CD4-positive, alpha-beta T cell treated with Interleukin-4 for 4 hours (primary cell): Measurements from ENCODE around the gene UNK.
"Not testable (repeated sequence)": the region's sequence is repeated elsewhere in the genome, so short reads cannot be mapped to it uniquely, and the experiment has no call there.

Experiments used
- DNase-seq: peaks from one replicate; pipeline ENCODE4 v3.0.0-alpha.2; 2020

UNK gene

DNA sequence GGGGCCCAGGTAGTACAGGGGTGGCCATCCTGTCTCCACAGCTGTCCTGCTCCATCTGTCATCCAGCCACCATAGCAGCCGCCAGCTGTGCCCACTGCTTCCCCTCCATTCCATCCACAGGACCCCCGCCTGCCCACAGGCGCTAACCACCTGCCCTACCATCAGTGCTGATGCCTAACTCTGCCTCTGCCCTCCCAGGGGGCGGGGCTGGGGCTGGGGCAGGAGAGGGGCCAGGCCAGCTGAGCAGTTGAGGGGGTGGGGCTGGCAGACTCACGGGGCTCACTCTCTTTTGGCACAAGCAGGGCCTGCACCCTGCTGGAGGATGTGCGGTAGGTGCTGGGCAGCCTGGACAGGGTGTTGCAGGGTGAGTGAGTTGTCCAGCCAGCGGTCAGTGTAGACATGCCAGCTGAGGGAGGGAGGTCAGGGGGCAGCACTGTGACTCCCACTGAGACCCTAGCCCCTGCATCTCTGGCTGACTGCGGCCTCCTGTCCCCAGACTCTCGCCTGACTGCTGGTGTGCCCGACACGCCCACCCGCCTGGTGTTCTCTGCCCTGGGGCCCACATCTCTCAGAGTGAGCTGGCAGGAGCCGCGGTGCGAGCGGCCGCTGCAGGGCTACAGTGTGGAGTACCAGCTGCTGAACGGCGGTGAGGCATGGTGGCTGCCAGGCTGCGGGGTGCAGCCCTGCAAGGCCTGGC is 29.3 kb upstream of the UNK start:
- DNase-seq = no peak

DNA sequence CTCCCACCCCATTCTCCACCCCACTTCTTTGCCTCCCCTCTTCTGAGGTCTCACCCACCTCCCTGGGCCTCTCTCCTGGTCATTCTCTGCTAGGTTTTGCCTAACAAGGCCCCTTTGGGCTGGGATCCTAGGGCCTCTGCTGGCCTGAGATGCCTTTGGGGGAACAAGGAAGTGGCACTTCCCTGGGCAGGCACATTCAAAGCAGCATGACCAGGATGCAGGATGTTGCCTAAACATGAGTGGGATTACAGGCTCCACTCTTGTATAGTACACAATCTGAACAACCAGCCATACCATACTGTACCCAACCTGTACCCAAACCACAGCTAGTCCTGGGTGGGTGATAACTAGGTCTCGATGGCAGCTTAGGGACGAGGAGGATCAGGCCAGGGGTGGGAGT is 28.6 kb upstream of the UNK start:
- DNase-seq = no peak

DNA sequence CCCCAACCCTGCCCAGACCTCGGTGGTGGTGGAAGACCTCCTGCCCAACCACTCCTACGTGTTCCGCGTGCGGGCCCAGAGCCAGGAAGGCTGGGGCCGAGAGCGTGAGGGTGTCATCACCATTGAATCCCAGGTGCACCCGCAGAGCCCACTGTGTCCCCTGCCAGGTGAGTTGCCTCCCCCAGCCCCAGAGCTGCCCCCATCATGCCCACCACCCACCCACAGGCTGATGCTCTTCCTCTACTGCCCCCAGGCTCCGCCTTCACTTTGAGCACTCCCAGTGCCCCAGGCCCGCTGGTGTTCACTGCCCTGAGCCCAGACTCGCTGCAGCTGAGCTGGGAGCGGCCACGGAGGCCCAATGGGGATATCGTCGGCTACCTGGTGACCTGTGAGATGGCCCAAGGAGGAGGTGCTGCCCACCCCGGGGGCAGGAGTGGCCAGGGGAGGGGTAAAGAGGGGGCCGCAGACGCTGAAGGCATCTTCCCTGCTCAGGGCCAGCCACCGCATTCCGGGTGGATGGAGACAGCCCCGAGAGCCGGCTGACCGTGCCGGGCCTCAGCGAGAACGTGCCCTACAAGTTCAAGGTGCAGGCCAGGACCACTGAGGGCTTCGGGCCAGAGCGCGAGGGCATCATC is 28.0 kb upstream of the UNK start:
- no peak for DNase-seq

DNA sequence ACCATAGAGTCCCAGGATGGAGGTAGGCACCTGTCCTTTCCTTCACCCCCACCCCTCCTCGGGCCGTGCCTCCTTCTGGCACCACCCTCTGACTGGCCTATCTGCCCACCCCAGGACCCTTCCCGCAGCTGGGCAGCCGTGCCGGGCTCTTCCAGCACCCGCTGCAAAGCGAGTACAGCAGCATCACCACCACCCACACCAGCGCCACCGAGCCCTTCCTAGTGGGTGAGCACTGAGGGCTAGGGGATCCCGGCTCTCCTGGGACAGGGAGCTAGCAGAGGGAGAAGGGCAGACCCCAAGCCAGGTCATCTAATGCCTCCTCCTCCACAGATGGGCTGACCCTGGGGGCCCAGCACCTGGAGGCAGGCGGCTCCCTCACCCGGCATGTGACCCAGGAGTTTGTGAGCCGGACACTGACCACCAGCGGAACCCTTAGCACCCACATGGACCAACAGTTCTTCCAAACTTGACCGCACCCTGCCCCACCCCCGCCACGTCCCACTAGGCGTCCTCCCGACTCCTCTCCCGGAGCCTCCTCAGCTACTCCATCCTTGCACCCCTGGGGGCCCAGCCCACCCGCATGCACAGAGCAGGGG is 27.4 kb upstream of the UNK start:
- no peak for DNase-seq

DNA sequence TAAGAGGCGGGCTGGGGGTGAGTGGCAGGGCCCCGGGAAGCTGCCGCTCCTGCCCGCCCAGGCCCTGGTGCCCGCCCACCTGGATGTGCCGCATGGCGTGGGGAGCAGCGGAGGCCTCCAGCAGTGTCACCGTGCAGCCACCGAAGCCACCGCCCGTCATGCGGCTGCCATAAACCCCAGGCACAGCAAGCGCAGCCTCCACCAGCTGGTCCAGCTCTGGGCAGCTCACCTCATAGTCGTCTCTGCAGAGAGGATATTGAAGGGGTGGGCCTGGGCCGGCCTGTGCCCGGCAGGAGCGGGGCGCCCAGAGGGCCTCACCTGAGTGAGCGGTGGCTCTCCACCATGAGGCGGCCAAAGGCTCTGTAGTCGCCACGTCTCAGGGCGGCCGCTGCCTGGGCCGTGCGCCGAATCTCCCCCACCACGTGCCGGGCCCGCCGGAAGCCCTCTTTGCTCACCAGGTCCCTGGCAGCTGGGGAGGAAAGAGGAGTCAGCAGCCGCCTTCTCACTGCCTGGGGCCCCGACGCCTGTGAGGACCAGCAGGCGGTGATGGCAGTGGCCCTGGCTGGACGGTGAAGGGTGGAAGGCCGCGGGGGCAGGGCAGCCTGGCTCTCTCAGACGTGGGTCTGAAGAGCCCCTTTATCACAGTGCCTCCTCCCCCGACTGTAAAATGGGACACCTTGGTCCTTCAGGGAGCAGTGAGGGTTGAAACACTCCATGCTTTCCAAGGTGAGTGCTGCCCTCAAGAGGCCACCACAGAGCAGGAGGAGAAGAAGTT is 26.3 kb upstream of the UNK start:
- no peak for DNase-seq

DNA sequence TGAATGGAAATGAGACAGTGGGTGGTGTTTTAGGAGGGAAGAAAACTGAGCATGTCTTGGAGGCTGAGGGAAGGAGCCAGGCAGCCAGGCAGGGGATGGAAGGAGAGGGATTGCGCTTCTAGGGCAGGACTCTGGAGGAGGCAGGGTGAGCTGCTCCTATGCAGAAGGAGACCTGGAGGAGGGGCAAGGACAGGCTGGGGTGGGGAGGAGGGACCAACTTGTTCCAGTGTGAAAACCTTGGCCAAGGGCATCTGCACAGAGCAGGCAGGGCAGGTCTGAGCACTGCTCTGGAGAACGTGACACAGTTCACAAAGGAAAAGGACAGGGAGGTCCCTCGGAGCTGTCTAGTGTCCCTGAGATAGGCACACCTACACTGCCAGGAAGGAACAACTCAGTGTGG is 25.1 kb upstream of the UNK start:
- no peak for DNase-seq

DNA sequence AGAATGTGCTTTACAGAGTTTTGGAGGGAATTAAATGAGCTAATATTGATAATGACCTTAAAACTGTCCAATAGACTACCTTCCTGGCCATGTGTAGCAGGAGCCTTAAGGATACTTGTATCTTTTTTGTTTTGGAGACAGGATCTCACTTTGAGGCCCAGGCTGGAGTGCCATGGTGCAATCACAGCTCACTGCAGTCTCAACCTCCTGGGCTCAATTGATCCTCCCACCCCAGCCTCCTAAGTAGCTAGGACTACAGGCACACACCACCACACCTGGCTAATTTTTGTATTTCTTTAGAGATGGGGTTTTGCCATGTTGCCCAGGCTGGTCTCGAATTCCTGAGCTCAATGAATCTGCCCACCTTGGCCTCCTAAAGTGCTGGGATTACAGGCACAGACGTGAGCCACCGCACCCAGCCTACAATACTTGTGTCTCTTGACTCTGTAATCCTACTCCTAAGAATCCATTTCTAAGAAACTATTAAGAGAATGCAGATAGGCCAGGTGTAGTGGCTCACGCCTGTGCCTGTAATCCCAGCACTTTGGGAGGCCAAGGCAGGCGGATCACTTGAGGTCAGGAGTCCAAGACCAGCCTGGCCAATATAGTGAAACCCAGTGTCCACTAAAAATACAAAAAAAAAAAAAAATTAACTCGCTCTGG is 24.5 kb upstream of the UNK start:
- DNase-seq = not testable (repeated sequence)

DNA sequence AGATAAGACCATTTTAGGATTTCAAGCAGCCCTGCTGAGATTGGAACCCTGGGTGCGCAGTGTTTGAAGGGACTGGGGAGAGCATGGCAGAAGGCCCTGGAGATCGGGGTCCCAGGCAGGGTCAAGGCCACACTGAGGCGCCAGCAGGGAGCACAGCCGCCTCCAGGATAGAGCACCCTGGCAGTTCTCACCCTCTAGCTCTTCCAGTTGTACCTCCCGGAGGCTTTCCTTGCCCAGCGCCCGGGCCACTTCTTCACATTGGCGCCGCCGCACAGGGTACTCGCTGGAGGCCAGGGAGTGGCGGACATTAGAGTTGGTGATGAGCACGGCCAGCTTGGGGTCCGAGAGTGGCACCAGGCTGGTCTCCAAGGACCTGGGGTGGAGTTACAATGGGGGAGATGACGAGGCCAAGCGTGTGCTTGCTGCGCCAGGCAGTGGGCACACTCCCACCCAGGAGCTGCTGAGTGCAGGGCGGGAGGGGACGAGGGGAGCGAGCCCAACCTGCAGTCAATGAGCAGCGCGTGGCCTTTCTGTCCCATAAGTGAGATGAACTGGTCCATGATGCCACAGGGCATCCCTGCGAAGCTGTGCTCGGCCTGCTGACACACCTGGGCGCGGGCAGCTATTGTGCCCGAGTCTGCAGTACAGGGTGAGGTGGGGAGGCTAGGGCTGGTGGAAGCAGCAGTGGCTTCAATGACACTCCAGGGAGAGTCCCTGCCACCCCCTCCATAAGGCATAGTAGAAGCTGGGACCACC is 21.9 kb upstream of the UNK start:
- no peak for DNase-seq

DNA sequence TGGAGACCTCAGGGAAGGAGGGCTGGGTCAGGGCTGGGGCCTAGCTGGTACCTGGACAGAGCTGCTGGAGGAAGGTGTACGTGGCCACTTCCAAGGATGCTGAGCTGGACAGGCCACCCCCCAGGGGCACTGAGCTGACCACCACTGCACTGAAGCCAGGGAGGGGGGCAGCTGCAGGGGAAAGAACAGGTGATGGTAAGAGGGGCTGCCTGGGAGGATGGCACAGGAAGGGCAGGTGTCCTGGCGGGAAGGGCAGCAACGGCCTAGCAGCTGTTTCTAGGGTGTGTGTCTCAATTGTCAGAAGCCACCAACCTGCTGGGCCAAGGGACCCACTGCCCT is 21.4 kb upstream of the UNK start:
- DNase-seq = no peak

DNA sequence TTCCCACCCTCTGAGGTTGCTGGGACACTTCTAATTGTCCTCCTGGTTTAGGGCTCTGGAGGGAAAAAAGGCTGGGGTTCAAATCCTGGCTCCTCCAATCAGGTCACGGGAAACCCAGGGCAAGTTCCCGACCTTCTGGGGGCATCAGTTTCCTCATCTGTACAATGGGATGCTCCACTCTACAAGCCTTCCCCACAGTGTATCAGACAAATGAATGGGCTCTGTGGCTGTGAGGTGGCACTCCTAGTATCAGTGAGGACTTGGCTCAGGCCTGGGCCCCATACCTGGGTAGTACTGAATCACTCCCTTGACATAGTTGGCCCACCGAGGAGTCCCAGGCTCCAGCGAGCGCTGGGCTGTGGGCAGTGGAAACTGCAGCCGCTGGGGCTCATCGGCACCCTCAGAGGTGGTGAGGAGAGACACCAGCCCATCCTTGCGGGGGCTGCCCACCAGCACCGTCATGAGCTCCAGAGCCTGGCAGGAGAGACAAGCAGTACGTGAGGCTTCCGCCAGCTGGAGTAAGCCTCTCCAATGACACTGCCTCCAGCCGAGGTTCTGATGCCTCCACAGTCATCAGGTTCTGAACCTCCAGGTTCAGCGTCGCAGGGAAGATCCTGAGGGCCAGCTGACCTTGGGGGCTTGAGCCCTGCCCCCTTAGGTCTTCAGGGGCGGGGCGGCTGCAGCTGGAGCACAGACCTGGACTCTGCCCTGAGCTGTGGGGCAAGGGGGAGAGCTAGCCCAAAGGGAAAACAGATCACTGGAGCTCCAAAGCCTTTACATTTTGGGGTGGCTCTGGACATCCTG is 20.8 kb upstream of the UNK start:
- no peak for DNase-seq

DNA sequence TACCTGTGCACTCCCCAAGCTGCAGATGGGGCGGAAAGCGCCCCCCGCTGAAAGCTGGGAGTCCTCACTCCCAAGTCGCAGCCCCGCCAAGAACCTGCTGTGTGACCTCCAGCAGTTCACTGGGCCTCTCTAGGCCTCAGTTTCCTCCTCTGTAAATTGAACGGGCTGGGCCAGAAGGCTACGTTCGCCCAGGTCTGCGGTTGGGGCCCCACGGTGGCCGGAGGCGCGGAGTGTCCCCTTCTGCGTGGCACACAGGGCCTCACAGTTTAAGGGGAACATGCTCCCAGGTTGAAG is 20.2 kb upstream of the UNK start:
- DNase-seq = no peak

DNA sequence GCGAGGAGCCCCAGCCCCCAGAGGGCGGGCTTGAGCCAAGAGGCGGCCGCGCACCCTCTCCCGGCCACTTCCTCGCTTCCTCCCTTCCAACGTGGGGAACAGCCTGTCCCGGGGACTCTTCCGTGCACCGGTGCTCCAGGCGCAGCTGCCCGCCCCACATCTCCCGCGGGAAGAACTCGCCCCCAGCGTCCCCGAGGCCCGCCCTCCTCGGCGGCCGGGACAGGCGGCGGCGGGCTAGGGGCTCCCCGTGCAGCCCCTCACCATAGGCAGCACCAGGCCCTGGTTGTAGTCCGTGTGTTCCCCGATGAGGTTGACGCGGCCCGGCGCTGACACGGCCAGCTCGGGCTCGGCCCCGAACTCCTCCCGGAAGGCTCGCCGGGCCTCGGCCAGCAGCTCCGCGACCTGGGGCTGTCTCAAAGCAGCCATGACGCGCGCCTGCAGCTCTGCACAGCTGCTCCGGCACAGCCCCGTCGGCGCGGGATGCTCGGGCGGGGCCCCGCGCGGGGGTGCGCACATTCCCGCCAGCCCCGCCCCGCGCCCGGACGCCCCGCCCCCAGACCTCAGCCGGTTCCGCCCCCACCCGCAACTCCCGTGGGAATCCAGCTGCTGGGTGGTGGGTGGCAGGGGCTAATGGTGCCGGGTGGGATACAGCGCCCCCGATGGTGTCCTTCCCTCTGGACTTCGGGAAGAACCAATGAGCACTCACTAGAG is 19.7 kb upstream of the UNK start, which contains the start of gene GALK1:
GALK1 (minus strand) TSS at position 482 of the 711 bp plus-strand sequence; CDS start at position 426, 56 bp downstream.
- peak; percentile 62 for DNase-seq

DNA sequence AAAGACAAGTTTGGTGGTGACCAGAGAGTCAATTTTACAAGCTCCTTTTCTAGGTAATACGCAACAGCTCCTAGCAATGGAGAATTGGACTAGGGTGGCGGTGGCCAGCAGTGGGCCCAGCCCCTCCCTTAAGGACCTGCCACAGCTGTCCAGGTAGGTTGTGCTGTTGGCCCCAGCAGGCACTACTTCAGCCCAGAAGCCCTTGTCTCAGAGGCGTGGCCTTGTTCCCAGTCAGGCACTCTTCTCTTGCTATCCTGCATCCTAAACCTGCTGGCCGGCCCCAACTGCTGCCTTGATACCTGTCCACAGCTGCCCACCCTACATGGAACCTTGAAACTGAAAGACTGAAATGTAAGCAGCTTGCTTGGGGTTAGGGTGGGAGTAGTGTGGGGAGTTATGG is 18.6 kb upstream of the UNK start:
- DNase-seq = no peak

DNA sequence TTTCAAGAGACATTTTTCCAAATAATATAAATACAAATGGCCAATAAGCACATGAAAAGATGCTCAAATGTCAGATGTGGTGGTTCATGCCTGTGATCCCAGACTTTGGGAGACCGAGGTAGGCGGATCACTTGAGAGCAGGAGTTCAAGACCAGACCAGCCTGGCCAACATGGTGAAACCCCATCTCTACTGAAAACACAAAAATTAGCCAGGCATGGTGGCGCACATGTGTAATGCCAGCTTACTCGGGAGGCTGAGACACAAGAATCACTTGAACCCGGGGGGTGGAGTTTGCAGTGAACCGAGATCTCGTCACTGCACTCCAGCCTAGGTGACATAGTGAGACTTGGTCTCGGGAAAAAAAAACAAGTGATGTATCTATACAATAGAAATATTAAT is 16.7 kb upstream of the UNK start:
- DNase-seq = no peak

DNA sequence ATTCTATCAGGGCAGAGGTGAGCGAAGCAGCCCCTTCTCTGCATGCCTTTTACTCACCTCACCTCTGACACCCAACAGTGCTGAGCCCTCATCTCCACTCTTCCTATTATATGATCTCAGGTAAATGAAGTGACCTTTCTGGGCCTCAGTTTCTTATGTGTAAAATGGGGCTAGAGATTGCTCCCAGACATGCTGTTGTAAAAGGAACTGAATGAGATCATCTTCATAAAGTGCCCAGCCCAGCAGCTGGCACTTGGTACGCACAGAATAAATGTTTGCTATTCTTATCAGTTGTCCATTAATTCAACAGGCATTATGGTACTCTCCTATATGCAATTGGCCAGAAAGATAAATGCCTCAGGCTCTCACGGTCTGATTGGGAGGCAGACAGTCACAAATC is 15.1 kb upstream of the UNK start:
- DNase-seq = no peak

DNA sequence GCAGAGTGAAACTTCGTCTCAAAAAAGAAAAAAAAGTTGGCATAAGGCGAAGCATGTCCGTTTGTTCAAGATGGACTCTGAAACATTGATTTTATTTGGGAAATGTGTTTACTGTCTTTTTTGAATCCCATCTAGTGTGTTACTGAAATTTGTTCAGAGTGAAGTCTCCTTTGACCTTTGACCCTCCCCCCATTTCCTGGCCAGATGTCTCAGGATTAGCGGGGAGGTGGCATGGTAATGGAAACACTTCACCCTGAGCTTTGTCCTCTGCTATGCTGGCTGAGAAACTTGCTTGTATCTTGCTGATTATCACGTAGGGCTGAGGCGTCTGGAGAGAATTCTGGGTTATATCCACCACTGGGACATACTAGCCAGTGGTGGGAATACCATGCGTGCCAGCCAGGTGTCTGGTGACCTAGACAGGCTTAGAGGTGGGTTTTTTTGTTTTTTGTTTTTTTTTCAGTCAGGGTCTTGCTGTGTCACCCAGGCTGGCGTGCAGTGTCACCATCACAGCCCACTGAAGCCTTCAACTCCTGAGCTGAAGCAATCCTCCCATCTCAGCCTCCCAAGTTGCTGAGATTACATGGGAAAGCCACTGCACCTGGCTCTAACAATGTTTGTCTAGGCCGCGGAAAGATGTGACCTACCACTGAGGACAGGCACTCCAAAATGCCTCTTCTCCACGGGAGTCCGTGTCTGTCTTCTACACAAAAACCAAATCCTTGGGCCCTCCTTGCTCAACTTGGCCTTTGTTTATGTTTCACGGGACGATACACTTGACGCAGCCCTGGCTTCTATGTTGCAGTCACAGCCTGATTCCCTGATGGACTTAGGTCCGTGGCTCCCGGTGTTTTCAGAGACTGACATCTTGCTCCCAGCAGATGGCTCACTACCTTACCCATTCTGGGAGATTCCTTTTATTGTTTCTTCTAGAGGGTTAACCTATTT is 13.0 kb upstream of the UNK start:
- DNase-seq = no peak

DNA sequence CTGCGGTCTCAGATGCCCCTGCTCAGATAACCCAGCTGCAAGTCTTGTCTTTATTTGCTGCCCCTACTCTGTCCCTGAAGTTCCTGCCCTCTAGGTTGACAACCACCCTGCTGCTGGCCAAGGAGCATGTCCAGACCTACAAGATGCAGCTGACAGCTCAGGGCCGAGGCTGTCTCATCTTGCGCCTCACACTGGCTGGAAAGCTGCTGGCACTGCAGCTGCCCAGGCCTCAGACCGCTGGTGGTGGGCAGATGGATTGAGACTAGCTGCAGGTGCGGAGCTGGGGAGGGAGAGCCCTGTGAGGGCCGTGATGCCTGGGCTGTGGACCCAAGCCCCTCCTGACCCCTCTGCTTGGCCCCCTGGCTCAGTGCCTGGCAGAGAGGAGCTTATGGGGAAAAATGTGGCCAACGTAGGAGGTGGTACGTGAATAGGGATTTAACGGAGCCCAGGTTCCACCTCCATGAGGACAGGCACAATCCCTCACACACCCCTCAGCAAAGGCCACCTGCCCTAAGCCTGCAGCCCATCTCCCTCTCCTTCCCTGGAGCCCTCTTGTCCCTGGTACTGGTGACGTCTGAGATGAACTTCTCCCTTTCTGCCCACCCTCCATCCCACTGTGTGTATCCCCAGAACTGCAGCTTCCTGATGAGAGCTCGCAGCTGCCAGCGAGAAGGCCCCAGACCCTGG is 11.3 kb upstream of the UNK start:
- DNase-seq = no peak

DNA sequence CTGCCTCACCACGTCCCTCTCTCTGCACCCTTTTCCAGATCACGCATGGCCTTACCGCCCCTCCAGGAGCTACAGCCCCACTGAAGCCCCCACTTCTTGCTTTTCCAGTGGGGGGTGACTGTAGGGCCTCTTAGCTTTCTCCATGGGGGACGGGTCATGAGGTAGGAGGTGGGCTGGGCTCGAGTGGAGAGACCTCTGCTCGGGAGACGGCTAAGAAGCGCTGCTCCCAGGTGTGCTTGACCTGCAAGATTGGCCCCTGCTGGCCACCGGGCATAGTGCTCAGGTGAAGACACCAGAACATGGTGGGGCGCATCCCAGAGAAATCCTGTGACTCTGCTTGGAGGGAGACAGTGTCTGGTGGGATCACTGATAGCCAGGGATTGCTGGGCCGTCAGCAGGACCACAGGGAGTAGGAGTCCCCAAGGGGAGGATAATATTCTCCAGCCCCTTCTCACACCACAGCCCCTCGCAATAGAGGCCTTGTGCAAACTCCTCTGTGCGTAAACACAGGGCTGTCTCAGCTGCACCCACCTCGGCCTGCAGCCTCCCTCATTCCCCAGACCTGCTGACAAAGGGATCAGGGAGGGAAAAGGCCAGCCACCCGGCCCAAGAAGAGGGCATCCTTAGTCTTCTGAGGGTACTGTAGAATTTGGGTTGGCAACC is 10.7 kb upstream of the UNK start:
- DNase-seq = no peak

DNA sequence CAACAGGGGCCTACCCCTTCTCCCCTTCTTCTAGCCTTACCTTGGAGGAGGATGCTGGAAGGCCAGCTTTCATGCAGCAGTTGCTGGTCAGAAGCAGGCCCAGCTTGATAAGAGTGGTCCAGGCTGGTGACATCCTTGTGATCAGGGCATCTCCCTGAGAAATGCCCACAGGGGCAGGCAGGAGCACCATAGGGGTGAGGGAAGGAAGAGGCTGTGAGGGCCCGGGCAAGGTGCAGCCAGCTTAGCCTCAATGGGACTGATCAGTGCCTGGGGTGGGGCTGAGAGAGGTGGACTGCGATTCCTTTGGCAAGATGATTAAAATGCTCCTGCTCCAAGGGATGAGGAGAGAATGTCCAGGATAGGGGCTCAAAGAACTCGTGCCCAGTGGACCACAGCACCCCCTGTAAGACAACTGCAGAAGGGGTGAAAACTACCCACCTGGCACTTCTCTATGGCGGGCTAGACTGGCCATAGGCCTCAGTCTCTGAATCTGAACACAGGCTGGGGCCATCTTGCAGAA is 10.1 kb upstream of the UNK start:
- no peak for DNase-seq
